ENCODE measurements around the gene RNF112.

- TF ChIP-seq KDM3A (CRISPR knock-in tag; IDR thresholded peaks at IDR 0.05; ENCODE audit: low read depth) = no peak
- no peak for TF ChIP-seq HDAC2 (CRISPR knock-in tag; IDR thresholded peaks at IDR 0.05)
- TF ChIP-seq ELF4 (CRISPR knock-in tag; IDR thresholded peaks at IDR 0.05; ENCODE audit: borderline replicate concordance) = no peak
- TF ChIP-seq ZBTB1 (CRISPR knock-in tag; IDR thresholded peaks at IDR 0.05; ENCODE audit: borderline replicate concordance) = no peak
- TF ChIP-seq ZNF546 (CRISPR knock-in tag; conservative IDR thresholded peaks at IDR 0.05) = no peak
- TF ChIP-seq, protein P1, sequence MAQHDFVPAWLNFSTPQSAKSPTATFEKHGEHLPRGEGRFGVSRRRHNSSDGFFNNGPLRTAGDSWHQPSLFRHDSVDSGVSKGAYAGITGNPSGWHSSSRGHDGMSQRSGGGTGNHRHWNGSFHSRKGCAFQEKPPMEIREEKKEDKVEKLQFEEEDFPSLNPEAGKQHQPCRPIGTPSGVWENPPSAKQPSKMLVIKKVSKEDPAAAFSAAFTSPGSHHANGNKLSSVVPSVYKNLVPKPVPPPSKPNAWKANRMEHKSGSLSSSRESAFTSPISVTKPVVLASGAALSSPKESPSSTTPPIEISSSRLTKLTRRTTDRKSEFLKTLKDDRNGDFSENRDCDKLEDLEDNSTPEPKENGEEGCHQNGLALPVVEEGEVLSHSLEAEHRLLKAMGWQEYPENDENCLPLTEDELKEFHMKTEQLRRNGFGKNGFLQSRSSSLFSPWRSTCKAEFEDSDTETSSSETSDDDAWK (CRISPR knock-in tag; IDR thresholded peaks at IDR 0.05) = no peak
- no peak for TF ChIP-seq ZNF343 (CRISPR knock-in tag; IDR thresholded peaks at IDR 0.05)
- TF ChIP-seq ZNF780A (CRISPR knock-in tag; IDR thresholded peaks at IDR 0.05) = no peak
- no peak for TF ChIP-seq TFDP1 (CRISPR knock-in tag; IDR thresholded peaks at IDR 0.05; ENCODE audit: borderline replicate concordance)
- no peak for TF ChIP-seq ZBTB14 (CRISPR knock-in tag; IDR thresholded peaks at IDR 0.05)
- no peak for TF ChIP-seq SKIL (CRISPR knock-in tag; IDR thresholded peaks at IDR 0.05; ENCODE audit: borderline replicate concordance)
Measured at GRCh38 chr17:19369846-19370492, 41.1 kb upstream of the RNF112 start.

Data from HepG2 (cell line).